Keratinocyte (primary cell): Measurements from ENCODE around the gene LHPP. TPM values are rescaled to one million over a fixed set of nuclear protein-coding genes. Genes with fewer than 3 reads are reported as not detected.
"Not testable (repeated sequence)": the region's sequence is repeated elsewhere in the genome, so short reads cannot be mapped to it uniquely, and the experiment has no call there.

Experiments used
- DNase-seq: peaks from one replicate; pipeline ENCODE4 v3.0.0-alpha.2; 2011; ENCODE audit warnings: low read depth, missing footprints, low spot score
- FAIRE-seq: peaks from 2 replicates; lab custom pipeline; 2011; peaks lifted over from hg19 to GRCh38; lab: Jason Lieb, UNC
- H2AFZ ChIP-seq: 2 replicates; pipeline ENCODE4 v1.6.0; 2012; ENCODE audit warnings: low read length, control low read depth, inconsistent platforms; ENCODE audit not compliant: control insufficient read depth
- H3K27ac ChIP-seq: 2 replicates; pipeline ENCODE4 v1.5.1; 2011; ENCODE audit warnings: low read length; ENCODE audit not compliant: control insufficient read depth, insufficient read depth
- H3K27me3 ChIP-seq: 3 replicates; pipeline ENCODE4 v1.6.0; 2011; ENCODE audit warnings: low read length; ENCODE audit not compliant: control insufficient read depth, insufficient read depth; ENCODE audit errors: extremely low read depth
- H3K36me3 ChIP-seq, 2 experiments: 2 replicates in 1 of 2; 3 replicates in 1 of 2; pipeline ENCODE4 v1.5.1; 2011; ENCODE audit warnings: low read length in 2 of 2, mild to moderate bottlenecking in 1 of 2; ENCODE audit not compliant: control insufficient read depth in 2 of 2, insufficient read depth in 2 of 2; ENCODE audit errors: extremely low read depth in 1 of 2
- H3K4me1 ChIP-seq: 3 replicates; pipeline ENCODE4 v1.5.1; 2011; ENCODE audit warnings: low read length; ENCODE audit not compliant: control insufficient read depth, insufficient read depth; ENCODE audit errors: extremely low read depth
- H3K4me2 ChIP-seq: 3 replicates; pipeline ENCODE4 v1.6.0; 2011; ENCODE audit warnings: low read depth, low read length; ENCODE audit not compliant: control insufficient read depth, insufficient read depth; ENCODE audit errors: extremely low read depth
- H3K4me3 ChIP-seq, 3 experiments: fragments of 200-600 bp in 1 of 3; sonication (generic) in 1 of 3; 2 replicates in 2 of 3; 3 replicates in 1 of 3; pipeline ENCODE4 v1.5.1; 2011 to 2016; ENCODE audit warnings: low read length in 3 of 3, mild to moderate bottlenecking in 3 of 3, control low read depth in 2 of 3, inconsistent platforms in 1 of 3, low read depth in 1 of 3, mixed read lengths in 1 of 3, mixed run types in 1 of 3, moderate library complexity in 1 of 3; ENCODE audit not compliant: control insufficient read depth in 2 of 3, insufficient read depth in 2 of 3; ENCODE audit errors: extremely low read depth in 1 of 3
- H3K79me2 ChIP-seq: 2 replicates; pipeline ENCODE4 v1.6.0; 2012; ENCODE audit warnings: low read length; ENCODE audit not compliant: control insufficient read depth, insufficient read depth
- H3K9ac ChIP-seq: 3 replicates; pipeline ENCODE4 v1.6.0; 2011; ENCODE audit warnings: low read length; ENCODE audit not compliant: control insufficient read depth, insufficient read depth; ENCODE audit errors: extremely low read depth
- H3K9me1 ChIP-seq: 3 replicates; pipeline ENCODE4 v1.6.0; 2011; ENCODE audit warnings: low read length; ENCODE audit not compliant: control insufficient read depth, insufficient read depth; ENCODE audit errors: extremely low read depth
- H3K9me3 ChIP-seq: 2 replicates; pipeline ENCODE4 v1.5.1; 2012; ENCODE audit warnings: low read depth, low read length; ENCODE audit not compliant: control insufficient read depth
- H4K20me1 ChIP-seq: 3 replicates; pipeline ENCODE4 v1.6.0; 2011; ENCODE audit warnings: low read length; ENCODE audit not compliant: control insufficient read depth, insufficient read depth; ENCODE audit errors: extremely low read depth
- EZH2 ChIP-seq: IDR thresholded peaks from one replicate; pipeline ENCODE4 v1.6.1; 2012; ENCODE audit warnings: inconsistent platforms, mild to moderate bottlenecking, low read length, moderate library complexity
- dilution Hi-C: fragments of 300-500 bp; cut with MboI; formaldehyde crosslinking; loops from one replicate; pipeline ENCODE4 v1.7.0; 2020; ENCODE audit warnings: low sequenced_read_pairs; ENCODE audit not compliant: extremely low pct_ligation_motif_present
- polyA plus RNA-seq, 5 experiments: library from polyadenylated mRNA; depleted of rRNA in 3 of 5; stranded (reverse) in 3 of 5; stranded (forward) in 1 of 5; unstranded in 1 of 5; fragments of >200 nt; gene quantifications; 1 replicate in 1 of 5; 2 replicates in 3 of 5; 3 replicates in 1 of 5; pipeline versions ENCODE4 v1.2.1 to v1.2.3, GENCODE V29; 2011 to 2012; ENCODE audit warnings: missing spikeins in 2 of 5, low read depth in 1 of 5, low replicate concordance in 1 of 5
- TF ChIP-seq, protein P1 (sequence below), 3 experiments: IDR thresholded peaks in 1 of 3; conservative IDR thresholded peaks in 1 of 3; optimal IDR thresholded peaks in 1 of 3; 2 replicates in 2 of 3; 3 replicates in 1 of 3; pipeline versions ENCODE3 to v1.5.1; 2011; ENCODE audit warnings: low read length in 3 of 3, mild to moderate bottlenecking in 3 of 3, moderate library complexity in 2 of 3, control low read depth in 1 of 3, inconsistent platforms in 1 of 3; ENCODE audit not compliant: insufficient read depth in 2 of 3; ENCODE audit errors: extremely low read depth in 1 of 3

LHPP gene
- polyA plus RNA-seq, 1 donor (not counting 4 experiments of a cell fraction or from before 2014, with no cell fraction given): 13.1 TPM

DNA sequence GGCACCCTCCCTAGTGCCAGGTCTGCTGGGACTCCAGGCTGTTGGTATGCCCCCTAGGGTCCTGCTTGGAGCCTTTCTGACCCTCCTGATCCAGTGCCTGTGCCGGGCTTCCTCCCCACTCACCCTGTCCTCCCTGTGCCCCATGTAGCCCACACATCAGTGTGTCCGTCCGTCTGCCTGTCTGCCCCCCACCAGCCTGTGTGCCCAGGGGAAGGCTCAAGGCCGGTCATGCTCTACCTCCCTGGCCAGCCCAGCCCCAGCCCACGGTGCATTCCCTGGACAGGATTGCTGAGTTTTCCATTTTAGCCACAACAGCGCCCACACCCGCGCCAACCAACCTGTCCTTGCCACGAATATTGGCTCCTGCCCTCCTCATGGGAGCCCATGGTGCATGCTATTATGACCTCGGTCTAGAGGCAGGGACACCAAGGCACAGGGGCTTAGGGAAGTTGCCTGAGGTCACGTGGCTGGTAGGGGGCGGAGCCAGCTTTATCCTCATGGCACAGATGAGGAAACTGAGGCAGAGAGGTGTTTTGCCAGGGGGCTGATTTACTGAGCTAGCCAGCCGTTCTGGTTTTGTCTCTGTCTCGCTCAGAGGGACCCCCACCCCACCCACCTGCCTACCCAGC lies 146.6 kb downstream of the LHPP start:
- H3K4me2 ChIP-seq: no peak overlapping the region
- peaks cover 4% of the 10 kb centered on the region for H3K27me3 ChIP-seq
- no peak overlapping the region for H3K27ac ChIP-seq
- dilution Hi-C loops: no loop called here
- no peaks in the 10 kb centered on the region for H3K79me2 ChIP-seq
- no peak overlapping the region for H2AFZ ChIP-seq
- DNase-seq (no peak), FAIRE-seq (no peak)
- no peaks in the 10 kb centered on the region for H3K36me3 ChIP-seq
- no peaks in the 10 kb centered on the region for H3K9me3 ChIP-seq
- no peaks in the 10 kb centered on the region for H3K4me1 ChIP-seq
- H4K20me1 ChIP-seq: no peaks in the 10 kb centered on the region
- TF ChIP-seq, protein P1, sequence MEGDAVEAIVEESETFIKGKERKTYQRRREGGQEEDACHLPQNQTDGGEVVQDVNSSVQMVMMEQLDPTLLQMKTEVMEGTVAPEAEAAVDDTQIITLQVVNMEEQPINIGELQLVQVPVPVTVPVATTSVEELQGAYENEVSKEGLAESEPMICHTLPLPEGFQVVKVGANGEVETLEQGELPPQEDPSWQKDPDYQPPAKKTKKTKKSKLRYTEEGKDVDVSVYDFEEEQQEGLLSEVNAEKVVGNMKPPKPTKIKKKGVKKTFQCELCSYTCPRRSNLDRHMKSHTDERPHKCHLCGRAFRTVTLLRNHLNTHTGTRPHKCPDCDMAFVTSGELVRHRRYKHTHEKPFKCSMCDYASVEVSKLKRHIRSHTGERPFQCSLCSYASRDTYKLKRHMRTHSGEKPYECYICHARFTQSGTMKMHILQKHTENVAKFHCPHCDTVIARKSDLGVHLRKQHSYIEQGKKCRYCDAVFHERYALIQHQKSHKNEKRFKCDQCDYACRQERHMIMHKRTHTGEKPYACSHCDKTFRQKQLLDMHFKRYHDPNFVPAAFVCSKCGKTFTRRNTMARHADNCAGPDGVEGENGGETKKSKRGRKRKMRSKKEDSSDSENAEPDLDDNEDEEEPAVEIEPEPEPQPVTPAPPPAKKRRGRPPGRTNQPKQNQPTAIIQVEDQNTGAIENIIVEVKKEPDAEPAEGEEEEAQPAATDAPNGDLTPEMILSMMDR (optimal IDR thresholded peaks at IDR 0.05 in 1 of 3, IDR thresholded peaks at IDR 0.05 in 1 of 3, conservative IDR thresholded peaks at IDR 0.05 in 1 of 3; ENCODE audit: extremely low read depth in 1 of 3, insufficient read depth in 2 of 3, low read length in 3 of 3): no peak
- TF ChIP-seq EZH2: no peak
- H3K9ac ChIP-seq: no peak overlapping the region
- no peaks in the 10 kb centered on the region for H3K9me1 ChIP-seq
- H3K4me3 ChIP-seq: no peak overlapping the region

- Histone ChIP-seq H3K9ac (no peak overlapping the region), H3K9me3 (no peaks in the 10 kb centered on the region), H3K4me2 (no peak overlapping the region), H4K20me1 (no peaks in the 10 kb centered on the region), H3K27me3 (peaks cover 4% of the 10 kb centered on the region), H3K27ac (no peak overlapping the region), H2AFZ (no peak overlapping the region), H3K36me3 (no peaks in the 10 kb centered on the region), H3K79me2 (no peaks in the 10 kb centered on the region), H3K4me1 (no peaks in the 10 kb centered on the region), H3K9me1 (no peaks in the 10 kb centered on the region), H3K4me3 (no peak overlapping the region)
- DNase-seq (no peak), FAIRE-seq (no peak)
- dilution Hi-C loops: no loop called here
- no peak for TF ChIP-seq EZH2
- TF ChIP-seq, protein P1 (optimal IDR thresholded peaks at IDR 0.05 in 1 of 3, IDR thresholded peaks at IDR 0.05 in 1 of 3, conservative IDR thresholded peaks at IDR 0.05 in 1 of 3; ENCODE audit: extremely low read depth in 1 of 3, insufficient read depth in 2 of 3, low read length in 3 of 3): no peak
Observed at GRCh38 chr10:124609698-124610097, 148.1 kb downstream of the LHPP start.

DNA sequence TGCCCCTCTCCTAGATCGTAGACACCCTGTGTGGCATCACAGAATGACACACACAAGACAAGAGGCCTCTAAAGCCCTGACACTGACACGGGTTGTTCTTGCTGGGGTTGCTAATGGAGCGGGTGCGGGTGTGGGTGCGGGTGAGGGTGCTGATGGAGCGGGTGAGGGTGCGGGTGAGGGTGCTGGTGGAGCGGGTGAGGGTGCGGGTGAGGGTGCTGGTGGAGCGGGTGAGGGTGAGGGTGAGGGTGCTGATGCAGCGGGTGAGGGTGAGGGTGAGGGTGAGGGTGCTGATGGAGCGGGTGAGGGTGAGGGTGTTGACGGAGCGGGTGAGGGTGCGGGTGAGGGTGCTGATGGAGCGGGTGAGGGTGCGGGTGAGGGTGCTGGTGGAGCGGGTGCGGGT lies 148.6 kb downstream of the LHPP start:
- H3K4me2 ChIP-seq, FAIRE-seq: not testable (repeated sequence)

DNA sequence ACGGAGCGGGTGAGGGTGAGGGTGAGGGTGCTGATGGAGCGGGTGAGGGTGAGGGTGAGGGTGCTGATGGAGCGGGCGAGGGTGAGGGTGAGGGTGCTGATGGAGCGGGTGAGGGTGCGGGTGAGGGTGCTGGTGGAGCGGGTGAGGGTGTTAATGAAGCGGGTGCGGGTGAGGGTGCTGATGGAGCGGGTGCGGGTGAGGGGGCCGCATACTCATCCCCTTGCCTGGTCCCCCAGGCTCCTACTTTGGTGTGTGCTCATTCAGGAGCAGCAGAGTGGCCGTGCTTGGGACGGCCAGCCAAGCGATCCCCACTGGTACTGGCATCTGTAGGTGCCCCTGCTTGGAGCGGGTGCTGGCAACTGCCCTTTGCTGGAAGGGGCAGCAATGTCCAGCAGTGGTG lies 149.2 kb downstream of the LHPP start:
- H4K20me1 ChIP-seq, H3K4me3 ChIP-seq, H3K9ac ChIP-seq, FAIRE-seq, H3K9me1 ChIP-seq, H2AFZ ChIP-seq, H3K4me2 ChIP-seq, H3K27ac ChIP-seq, H3K4me1 ChIP-seq, dilution Hi-C loops, H3K27me3 ChIP-seq, H3K9me3 ChIP-seq, DNase-seq, H3K79me2 ChIP-seq, H3K36me3 ChIP-seq: not testable (repeated sequence)

More for the DNA sequence above, 148.6 kb downstream of the LHPP start:
- DNase-seq, H3K9me3 ChIP-seq, H3K79me2 ChIP-seq, H3K4me1 ChIP-seq, dilution Hi-C loops, H3K9me1 ChIP-seq, H3K36me3 ChIP-seq, H4K20me1 ChIP-seq, H2AFZ ChIP-seq, H3K9ac ChIP-seq, H3K27me3 ChIP-seq, H3K4me3 ChIP-seq, H3K27ac ChIP-seq: not testable (repeated sequence)
